IPS DF 4.7 (cell line): ENCODE measurements around the gene KCNMB2.

ENCODE experiments used
- DNase-seq: peaks from one replicate; pipeline ENCODE4 v3.0.0-alpha.2; 2013; ENCODE audit warnings: low spot score; ENCODE audit errors: extremely low read depth

The KCNMB2 gene

GRCh38 chr3:178646186-178646862 is 110.1 kb downstream of the KCNMB2 start:
- no peak for DNase-seq

GRCh38 chr3:178655488-178655887 is 119.3 kb downstream of the KCNMB2 start:
- no peak for DNase-seq

DNA sequence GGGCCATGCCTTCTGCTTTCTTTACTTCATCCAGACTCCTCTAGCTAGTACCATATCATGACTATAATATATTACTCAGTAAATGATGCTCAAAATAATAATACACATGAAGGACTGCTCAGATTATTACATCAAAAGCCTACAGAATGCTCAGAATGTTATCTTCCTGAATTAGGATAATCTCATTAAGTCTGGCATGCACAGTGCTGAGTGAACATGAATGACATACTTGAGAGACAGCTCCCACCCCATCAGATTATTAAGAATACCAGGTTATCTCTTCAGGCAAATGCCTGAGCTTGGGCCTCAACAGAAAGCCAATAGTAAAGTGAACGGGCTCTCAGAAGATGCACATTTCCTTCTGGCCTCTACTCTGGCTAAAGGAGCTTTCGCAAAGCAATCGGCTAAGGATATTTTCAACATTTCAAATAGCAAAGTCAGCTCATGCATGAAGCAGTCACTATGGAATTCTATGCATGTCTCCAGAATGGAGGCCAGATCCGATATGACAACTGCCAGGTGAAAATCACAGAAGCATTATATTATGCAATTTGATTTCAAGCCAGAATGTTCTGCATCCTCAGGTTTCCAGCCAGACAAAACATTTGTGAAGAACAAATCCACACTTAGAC is 122.6 kb downstream of the KCNMB2 start:
- no peak for DNase-seq

GRCh38 chr3:178663201-178663934 is 127.1 kb downstream of the KCNMB2 start:
- no peak for DNase-seq

DNA sequence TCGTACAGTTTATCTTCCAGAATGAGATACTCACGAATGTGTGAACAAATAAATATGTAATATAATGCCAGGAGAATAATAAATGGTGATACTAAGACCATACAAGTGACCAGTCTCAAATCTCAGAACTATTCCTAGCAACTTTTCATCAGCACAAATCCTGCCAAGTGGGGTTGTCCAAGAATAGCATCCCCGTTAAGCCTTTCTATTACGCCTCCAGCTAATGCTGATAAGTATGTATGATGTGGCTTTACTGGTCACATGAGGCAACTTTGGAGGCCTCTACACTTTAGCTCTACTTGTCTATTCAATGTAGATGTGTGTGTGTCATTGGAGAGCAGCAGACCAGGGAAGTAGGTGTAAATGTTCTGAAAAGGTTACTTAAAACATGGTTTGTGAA is 129.5 kb downstream of the KCNMB2 start:
- no peak for DNase-seq

DNA sequence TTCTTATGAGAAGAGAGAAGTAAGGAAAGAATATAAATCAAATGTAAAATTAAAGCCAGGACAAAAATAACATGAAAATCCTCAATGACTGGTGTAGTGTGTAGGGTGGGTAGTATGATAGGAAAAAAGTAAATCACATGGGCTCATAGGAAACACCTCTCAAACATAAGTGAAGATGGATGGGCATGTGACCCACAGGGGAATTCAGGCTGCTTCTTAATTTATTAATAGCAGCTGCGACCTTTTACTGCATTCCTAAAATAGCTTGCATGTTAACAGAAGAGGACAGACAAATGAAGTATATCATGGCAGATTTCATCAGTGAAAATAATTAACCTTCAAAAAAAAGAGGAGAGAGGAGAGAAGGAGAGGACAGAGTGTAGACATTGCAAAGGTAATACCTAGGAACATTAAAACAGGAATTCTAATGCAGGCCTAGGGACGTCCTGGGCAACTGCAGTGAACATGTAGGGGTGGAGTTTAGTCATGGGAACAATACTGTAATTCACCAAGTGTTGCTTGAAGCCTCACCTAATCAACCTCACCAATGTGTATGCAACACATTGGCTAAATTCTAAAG is 132.9 kb downstream of the KCNMB2 start:
- DNase-seq = no peak

GRCh38 chr3:178669758-178670157 is 133.5 kb downstream of the KCNMB2 start:
- no peak for DNase-seq

DNA sequence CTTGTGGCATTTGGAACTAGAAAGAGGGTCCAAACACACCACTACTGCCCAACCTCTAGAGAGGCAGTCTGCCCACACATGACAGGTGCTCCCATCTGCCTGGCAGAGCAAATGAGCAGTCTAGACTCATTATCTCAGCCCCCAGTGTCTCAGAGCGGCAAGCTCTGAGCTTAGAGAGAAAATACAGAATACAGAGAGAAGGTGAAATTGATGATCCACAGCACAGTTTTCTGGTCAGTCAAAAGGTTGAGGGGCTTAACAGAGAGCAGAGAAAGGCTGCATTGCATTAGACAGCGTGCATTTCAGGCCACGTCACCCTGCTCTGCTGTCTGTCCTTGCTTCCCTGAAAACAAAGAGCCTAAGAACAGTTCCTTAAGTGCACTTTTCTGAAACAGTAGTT is 135.1 kb downstream of the KCNMB2 start:
- no peak for DNase-seq

DNA sequence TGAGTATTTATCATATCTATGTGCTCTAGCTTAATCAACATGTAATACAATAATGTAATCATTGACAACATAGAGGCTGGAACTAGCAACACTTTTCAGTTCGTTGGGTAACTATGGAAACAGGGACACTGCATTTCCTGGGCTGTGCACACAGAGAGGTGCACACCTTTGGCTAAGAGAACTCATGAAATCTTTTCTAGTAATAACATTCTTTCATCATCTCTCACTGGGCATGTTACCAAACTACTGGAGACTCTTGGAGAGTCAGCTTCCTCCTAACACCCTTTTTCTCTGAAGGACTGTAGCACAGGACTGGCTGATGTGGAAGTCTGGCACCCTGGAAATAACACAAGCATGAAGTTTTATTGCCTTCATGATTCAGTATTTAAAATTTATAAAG is 135.6 kb downstream of the KCNMB2 start:
- no peak for DNase-seq

DNA sequence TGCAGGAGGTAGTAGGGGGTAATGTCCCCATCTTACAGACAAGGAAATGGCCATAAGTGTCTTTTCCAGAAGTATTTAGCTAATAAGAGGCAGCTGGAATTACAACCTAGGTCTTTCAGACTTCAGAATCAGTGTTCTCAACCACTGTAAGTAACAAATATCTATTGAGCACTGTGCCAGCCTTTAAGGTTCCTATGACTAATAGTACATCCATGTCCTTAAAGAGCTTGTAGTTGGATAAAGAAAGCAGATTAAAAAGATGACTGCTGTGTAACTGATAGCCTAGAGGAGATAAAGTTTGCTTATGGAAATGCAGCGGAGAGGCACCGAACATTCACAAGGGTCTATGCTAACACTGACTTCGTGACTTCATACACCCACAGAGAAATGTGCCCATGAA is 136.0 kb downstream of the KCNMB2 start:
- no peak for DNase-seq

DNA sequence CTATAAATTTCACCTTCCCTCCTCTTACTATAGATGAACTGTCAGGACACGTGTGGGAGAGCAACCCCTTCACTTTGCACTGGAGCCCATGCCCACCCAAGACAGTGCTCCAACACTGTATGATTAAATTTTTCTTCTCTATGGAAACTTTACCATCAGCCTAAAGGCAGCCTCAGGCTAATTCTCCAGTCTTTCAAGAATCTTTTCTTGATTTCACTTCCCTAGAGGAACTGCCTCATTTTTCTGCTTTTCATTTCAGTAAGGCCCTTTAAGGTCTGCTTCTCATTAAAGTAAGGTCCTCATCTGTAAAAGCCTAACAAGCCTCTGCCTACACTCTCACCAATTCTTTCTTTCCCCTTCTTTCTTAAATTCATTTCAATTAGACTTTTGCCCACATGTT is 137.3 kb downstream of the KCNMB2 start:
- DNase-seq = no peak

DNA sequence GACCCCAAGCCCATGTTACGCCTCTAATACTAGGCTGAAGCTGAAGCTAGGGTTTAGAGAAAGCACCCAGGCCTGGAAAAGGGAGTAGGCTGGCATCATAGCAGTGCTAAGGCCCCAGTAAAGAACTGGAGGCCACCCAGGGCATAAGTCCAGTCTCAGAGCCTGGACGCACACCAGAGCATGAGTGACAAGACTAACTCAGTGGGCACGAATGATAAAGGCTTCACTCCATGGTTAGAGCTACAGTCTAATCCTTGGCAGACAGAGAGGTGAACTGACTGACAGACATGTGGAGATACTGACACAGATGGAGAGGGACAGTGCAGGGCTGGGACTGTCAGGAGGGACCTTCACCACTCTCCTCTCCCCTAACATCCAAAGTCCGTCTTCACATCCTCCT is 139.8 kb downstream of the KCNMB2 start:
- no peak for DNase-seq

GRCh38 chr3:178676942-178677790 is 140.9 kb downstream of the KCNMB2 start:
- no peak for DNase-seq

DNA sequence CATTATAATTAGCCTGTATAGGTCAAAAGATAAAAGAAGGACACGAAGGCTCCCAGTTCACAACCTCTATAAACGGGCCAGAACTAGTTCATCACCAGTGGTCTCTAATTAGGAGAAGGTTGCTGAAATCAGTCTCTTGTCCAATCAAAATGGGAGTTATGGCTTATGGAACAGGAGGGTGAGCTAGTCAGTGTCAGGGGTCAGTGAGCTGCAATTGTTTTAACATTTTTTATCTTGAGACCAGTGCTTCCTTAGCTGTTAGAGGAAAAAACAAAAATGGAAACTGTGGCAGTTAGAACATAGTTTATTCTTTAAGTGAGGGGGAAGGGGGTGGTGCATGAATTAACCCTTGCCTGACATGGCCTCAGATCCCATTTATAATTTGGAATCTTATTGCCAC is 141.7 kb downstream of the KCNMB2 start:
- DNase-seq = no peak

- no peak for DNase-seq
Measured at GRCh38 chr3:178680037-178680436, 143.8 kb downstream of the KCNMB2 start.

DNA sequence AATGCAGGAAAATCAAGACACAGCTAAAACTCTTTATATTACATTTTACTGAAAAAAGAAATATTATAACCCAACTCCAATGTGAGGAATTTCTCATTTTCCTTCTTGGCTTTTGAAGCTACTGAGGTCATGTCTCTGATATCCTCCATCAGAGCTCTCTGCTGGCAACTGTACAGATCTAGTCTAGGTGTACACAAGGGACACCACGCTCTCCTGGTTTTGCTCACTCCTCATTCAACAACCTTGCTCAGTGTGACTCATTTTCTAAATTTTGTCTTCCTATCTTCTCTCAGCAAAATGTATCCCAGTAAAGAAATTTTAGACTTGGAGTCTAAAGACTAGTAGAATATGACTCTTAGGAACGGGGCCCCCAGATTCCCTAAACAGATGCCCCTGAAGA is 144.3 kb downstream of the KCNMB2 start:
- DNase-seq = no peak

DNA sequence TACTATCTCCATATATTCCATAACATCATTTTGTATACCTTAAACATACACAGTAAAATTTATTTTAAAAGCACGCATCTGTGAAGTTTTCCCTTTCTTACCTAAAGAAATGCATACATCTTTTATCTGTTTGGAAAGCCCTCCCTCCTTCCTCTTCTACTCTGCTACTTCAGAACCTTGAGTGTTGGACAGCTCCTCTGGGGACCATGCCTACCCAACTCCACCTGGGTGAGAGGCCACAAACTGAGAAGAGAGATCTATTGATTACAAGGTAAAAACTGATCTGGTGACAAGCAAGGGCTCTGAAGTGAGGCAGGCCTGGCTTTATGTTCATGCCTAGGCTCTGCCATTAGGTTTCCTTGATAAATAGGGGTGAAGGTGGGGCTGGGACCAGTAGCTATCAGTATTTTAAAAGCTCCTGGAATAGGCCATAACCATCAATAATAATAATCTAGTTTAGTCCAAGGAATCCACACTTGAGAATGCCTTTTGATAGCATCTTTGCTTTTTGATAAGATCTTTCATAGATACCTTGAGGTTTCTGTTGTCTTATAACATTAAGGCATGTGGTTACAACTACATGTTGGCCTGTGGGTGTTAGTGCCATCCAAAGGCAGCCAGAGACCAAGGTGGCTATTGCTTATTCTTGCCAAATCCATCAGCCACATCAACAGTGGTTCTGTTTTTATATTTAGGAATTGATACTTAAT is 148.8 kb downstream of the KCNMB2 start:
- DNase-seq = no peak

GRCh38 chr3:178685591-178685906 is 149.3 kb downstream of the KCNMB2 start:
- no peak for DNase-seq

GRCh38 chr3:178686826-178687225 is 150.6 kb downstream of the KCNMB2 start:
- no peak for DNase-seq

DNA sequence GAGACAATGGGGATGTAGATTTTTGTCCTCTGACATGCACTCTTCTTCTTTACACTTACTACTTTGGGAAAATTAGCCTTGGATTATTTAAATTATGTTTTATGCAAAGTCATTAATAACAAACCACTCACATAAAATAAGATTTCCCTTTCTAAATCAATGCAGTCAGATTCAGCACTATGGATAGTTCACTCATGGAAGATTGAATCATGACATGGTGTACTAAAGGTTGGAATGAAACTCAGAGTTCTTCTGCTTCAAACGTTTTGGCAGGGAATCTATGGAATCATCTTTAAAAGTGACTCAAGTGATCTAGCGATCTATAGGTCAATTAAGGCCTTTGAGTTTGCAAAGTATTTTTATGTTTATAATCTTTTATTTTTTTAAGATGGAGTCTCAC is 154.3 kb downstream of the KCNMB2 start:
- DNase-seq = no peak

DNA sequence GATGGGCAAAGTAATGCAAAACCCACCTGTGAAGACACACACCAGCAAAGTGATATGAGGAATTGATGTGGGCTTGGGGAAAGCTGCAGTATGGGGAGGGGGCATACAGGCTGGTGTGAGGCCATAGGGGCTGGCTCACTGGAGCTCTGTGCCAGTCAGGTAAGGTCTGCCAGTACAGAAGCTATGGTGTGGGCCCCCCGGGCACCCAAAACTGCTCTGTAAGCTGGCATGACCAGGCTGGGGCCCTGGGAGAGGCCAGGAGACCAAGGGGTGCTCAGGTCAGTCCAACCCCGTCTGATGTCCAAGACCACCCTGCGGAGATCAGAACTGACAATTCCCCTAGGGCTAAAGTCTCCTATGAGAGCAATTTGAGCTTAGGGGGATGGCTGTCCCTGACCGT is 163.1 kb downstream of the KCNMB2 start:
- no peak for DNase-seq
